ENCODE results near the gene DPCD. TPM values are rescaled to one million over a fixed set of nuclear protein-coding genes. Genes with fewer than 3 reads are reported as not detected.

The DPCD gene
- total RNA-seq, 4 donors from 2014 or later: 13.8 to 24.2 (median 18.1) TPM

DNA sequence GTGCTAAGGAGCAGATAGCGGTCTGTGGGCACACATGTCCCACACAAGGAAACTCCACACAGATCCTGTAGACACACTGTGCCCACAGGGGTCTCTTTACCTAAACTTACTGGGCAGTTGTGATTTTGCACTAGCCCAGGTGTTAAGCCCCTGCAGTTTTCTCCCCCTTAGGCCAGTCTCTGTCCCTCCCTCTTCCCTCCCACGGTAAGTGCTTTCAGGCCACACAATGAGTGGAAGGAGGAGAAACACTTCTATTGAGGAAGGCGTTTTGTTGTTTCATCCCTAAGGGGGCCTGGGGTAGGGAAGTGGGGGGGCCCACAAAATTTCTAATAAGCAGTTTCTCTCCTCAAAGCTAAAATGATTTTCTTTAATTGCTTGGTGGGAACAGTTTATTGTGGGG, 55.4 kb downstream of the DPCD start:
- WGBS: 76% methylated on average over 3 of the region's 3 CpGs
- intact Hi-C loops (cut with DNase I): no loop called here
- Histone ChIP-seq H3K27me3 (no peaks in the 10 kb centered on the region), H3K36me3 (peaks cover 5 to 58% (median 16%) of the 10 kb centered on the region in 4 donors), H3K27ac (replicated peaks in 1 of 4) (no peak overlapping the region), H3K4me1 (peaks cover 0 to 11% (median 9%) of the 10 kb centered on the region in 4 donors), H3K4me3 (no peak overlapping the region), H3K9me3 (no peaks in the 10 kb centered on the region)
- no peak for DNase-seq (ENCODE audit: extremely low spot score)
- TF ChIP-seq POLR2AphosphoS5 (IDR thresholded peaks at IDR 0.05) (no peak), POLR2A (IDR thresholded peaks at IDR 0.05; ENCODE audit: low read depth) (no peak), EP300 (IDR thresholded peaks at IDR 0.05) (no peak)
- TF ChIP-seq, protein P1, sequence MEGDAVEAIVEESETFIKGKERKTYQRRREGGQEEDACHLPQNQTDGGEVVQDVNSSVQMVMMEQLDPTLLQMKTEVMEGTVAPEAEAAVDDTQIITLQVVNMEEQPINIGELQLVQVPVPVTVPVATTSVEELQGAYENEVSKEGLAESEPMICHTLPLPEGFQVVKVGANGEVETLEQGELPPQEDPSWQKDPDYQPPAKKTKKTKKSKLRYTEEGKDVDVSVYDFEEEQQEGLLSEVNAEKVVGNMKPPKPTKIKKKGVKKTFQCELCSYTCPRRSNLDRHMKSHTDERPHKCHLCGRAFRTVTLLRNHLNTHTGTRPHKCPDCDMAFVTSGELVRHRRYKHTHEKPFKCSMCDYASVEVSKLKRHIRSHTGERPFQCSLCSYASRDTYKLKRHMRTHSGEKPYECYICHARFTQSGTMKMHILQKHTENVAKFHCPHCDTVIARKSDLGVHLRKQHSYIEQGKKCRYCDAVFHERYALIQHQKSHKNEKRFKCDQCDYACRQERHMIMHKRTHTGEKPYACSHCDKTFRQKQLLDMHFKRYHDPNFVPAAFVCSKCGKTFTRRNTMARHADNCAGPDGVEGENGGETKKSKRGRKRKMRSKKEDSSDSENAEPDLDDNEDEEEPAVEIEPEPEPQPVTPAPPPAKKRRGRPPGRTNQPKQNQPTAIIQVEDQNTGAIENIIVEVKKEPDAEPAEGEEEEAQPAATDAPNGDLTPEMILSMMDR (IDR thresholded peaks at IDR 0.05): no peak

DNA sequence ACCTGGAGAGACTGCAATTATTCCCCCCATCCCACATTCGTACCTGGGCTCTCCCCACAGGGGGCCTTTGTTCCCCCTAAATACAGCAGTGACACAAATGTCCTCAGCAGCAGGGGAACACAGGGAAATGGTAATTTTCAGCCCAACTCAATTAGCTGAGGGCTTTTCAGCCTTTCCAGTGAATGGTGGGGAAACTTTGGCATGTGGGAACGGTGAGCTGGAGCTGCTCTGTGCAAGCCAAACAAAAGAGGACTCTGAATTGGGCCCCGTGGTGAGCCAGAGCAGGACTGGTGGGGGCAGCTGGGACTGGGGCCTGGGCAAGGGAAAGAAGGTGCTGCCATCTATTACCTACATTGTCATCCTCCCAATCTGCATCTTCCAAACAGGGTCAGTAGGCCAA, 55.9 kb downstream of the DPCD start:
- 69% methylated on average over 3 of the region's 3 CpGs for WGBS
- Histone ChIP-seq H3K27ac (replicated peaks in 1 of 4) (no peak overlapping the region), H3K36me3 (peaks cover 5 to 58% (median 14%) of the 10 kb centered on the region in 4 donors), H3K27me3 (no peaks in the 10 kb centered on the region), H3K4me3 (no peak overlapping the region), H3K4me1 (peaks cover 0 to 11% (median 9%) of the 10 kb centered on the region in 4 donors), H3K9me3 (no peaks in the 10 kb centered on the region)
- intact Hi-C loops (cut with DNase I): no loop called here
- TF ChIP-seq POLR2AphosphoS5 (IDR thresholded peaks at IDR 0.05) (no peak), POLR2A (IDR thresholded peaks at IDR 0.05; ENCODE audit: low read depth) (no peak), EP300 (IDR thresholded peaks at IDR 0.05) (no peak)
- TF ChIP-seq, protein P1 (IDR thresholded peaks at IDR 0.05): no peak
- DNase-seq (ENCODE audit: extremely low spot score): no peak

DNA sequence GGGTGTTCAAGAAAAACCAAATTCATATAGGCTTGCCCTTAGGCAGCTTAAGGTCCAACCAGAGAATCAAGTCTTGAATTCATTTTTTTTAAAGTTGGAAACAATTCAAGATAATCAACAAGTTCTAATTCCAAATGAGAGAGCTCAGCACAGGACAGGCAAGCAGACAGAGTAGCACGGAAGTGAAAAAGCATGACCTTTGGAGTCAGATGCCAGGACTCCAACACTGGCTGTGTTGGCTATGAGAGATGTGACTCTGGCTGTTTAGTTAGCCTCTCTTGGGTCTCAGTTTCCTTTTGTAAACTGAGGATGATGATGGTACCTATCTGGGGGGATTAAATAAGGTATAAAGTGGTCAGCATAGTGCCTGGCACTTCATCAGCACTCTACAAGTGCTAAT, 57.5 kb downstream of the DPCD start:
- no peaks in the 10 kb centered on the region for H3K9me3 ChIP-seq
- H3K27ac ChIP-seq (replicated peaks in 1 of 4): no peak overlapping the region
- H3K4me3 ChIP-seq: no peak overlapping the region
- no peak for TF ChIP-seq POLR2A (IDR thresholded peaks at IDR 0.05; ENCODE audit: low read depth)
- TF ChIP-seq POLR2AphosphoS5 (IDR thresholded peaks at IDR 0.05): no peak
- TF ChIP-seq, protein P1 (IDR thresholded peaks at IDR 0.05): no peak
- TF ChIP-seq EP300 (IDR thresholded peaks at IDR 0.05): no peak
- intact Hi-C loops (cut with DNase I): no loop called here
- peaks cover 0 to 11% (median 9%) of the 10 kb centered on the region in 4 donors for H3K4me1 ChIP-seq
- WGBS: 80% methylated on average over 1 of the region's 1 CpG
- H3K27me3 ChIP-seq: no peaks in the 10 kb centered on the region
- H3K36me3 ChIP-seq: peaks cover 5 to 66% (median 30%) of the 10 kb centered on the region in 4 donors
- DNase-seq (ENCODE audit: extremely low spot score): no peak

DNA sequence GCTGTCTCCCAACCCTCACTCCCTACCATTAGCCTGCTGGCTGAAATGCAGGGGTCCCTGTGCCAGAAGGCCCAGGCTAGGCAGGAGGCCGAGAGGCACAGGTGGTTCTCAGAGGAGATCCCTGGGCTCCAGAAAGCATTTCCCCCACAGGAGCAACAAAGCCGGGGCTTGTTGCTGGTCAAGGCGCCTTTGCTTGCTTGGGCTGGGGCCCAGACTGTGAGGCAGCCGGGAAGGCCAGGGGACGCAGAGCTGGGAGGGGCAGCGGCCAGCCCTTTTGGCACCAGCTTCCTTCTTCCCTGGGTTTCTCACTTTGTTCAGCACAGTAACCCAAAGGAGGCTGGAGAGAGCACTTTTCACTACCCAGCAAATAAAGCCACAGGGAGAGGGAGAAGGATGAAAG, 58.2 kb downstream of the DPCD start:
- WGBS: 93% methylated on average over 5 of the region's 6 CpGs
- no peak overlapping the region for H3K27ac ChIP-seq (replicated peaks in 1 of 4)
- H3K36me3 ChIP-seq: peaks cover 5 to 72% (median 37%) of the 10 kb centered on the region in 4 donors
- H3K27me3 ChIP-seq: no peaks in the 10 kb centered on the region
- no peaks in the 10 kb centered on the region for H3K9me3 ChIP-seq
- no peak for DNase-seq (ENCODE audit: extremely low spot score)
- intact Hi-C loops (cut with DNase I): no loop called here
- H3K4me3 ChIP-seq: no peak overlapping the region
- peaks cover 0 to 11% (median 9%) of the 10 kb centered on the region in 4 donors for H3K4me1 ChIP-seq
- TF ChIP-seq EP300 (IDR thresholded peaks at IDR 0.05): no peak
- no peak for TF ChIP-seq POLR2A (IDR thresholded peaks at IDR 0.05; ENCODE audit: low read depth)
- no peak for TF ChIP-seq POLR2AphosphoS5 (IDR thresholded peaks at IDR 0.05)
- TF ChIP-seq, protein P1 (IDR thresholded peaks at IDR 0.05): no peak

DNA sequence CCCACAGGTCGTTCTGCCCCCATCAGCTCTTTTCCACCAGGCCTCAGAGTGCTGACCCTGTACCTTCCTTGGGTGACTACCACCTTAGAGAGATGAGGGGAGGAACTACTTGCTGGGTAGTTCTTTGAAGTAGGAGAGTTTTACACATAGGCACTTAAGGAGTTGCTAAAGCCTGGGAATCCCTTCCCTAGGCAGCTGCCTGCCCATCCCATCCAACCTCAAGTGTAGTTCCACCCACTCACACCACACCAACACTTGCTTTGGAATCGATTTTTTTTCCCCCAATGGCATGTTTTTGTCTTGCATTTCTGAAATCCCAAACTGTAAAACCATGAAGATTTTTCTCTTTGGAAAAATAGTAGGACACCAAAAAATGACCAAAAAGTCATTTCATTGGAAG, 59.1 kb downstream of the DPCD start:
- Histone ChIP-seq H3K4me1 (peaks cover 0 to 11% (median 9%) of the 10 kb centered on the region in 4 donors), H3K27me3 (no peaks in the 10 kb centered on the region), H3K36me3 (peaks cover 5 to 75% (median 44%) of the 10 kb centered on the region in 4 donors), H3K27ac (replicated peaks in 1 of 4) (no peak overlapping the region), H3K9me3 (no peaks in the 10 kb centered on the region), H3K4me3 (no peak overlapping the region)
- no peak for DNase-seq (ENCODE audit: extremely low spot score)
- 92% methylated on average over 2 of the region's 2 CpGs for WGBS
- TF ChIP-seq, protein P1 (IDR thresholded peaks at IDR 0.05): no peak
- TF ChIP-seq POLR2AphosphoS5 (IDR thresholded peaks at IDR 0.05) (no peak), EP300 (IDR thresholded peaks at IDR 0.05) (no peak), POLR2A (IDR thresholded peaks at IDR 0.05; ENCODE audit: low read depth) (no peak)
- intact Hi-C loops (cut with DNase I): no loop called here
